GM18502 (cell line): ENCODE results near the gene SEC14L1.
A peak's percentile ranks its signal among the peaks of the same experiment; 100 is the strongest.
"Not testable (repeated sequence)": the region's sequence is repeated elsewhere in the genome, so short reads cannot be mapped to it uniquely, and the experiment has no call there.

Experiments
- ATAC-seq: cut with Tn5 transposase; IDR thresholded peaks from one replicate; pipeline ENCODE4 v1.9.1; 2021; ENCODE audit warnings: mild to moderate bottlenecking; ENCODE audit not compliant: unreplicated experiment, poor library complexity

The SEC14L1 gene

GRCh38 chr17:77137886-77138285 is 2.9 kb upstream of the SEC14L1 start:
- not testable (repeated sequence) for ATAC-seq

- ATAC-seq: peak; percentile 87
Observed at GRCh38 chr17:77140166-77140877, 447 bp upstream of the SEC14L1 start.

DNA sequence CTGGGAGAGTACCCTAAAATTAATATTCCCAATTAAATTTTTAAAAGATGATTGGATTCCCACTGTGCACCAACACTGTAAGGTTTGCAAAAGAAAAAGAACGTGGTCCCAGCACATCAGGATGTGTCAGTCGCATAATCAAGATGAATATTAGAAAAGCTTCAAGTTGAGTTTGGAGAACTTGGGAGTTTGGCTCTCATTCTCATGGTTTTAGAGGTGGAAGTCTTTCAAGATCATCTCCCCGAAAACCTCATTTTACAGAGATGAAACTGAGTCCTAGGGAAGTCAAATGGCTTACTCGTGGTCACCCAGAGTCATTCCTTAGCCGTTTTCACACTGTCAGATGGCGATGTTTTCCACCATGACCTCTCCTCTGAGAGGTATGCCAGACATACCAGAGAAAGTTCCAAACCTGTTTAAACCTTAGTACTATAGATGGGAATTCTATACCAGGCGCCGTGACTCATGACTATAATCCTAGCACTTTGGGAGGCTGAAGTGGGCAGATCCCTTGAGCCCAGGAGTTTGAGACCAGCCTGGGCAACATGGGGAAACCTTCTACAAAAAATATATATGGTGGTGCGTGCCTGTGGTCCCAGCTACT is 1.2 kb downstream of the SEC14L1 start:
- no peak for ATAC-seq

GRCh38 chr17:77142689-77143088 is 1.9 kb downstream of the SEC14L1 start:
- ATAC-seq: no peak

DNA sequence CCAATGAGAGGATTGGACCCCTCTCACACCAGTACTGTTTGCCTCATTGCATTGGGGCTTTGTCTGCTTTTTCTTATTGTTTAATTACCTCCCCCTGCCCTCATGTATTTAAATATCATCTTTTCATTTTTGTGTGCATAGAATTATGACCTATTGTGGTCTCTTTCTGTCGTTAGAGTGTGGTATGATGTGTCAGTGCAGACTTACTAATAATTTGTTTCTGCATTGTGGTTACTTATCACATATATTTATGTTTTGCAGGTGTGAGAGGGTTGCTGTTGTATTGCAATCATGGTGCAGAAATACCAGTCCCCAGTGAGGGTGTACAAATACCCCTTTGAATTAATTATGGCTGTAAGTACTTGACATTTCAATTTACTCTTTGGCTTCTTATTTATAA is 2.5 kb downstream of the SEC14L1 start:
- no peak for ATAC-seq

DNA sequence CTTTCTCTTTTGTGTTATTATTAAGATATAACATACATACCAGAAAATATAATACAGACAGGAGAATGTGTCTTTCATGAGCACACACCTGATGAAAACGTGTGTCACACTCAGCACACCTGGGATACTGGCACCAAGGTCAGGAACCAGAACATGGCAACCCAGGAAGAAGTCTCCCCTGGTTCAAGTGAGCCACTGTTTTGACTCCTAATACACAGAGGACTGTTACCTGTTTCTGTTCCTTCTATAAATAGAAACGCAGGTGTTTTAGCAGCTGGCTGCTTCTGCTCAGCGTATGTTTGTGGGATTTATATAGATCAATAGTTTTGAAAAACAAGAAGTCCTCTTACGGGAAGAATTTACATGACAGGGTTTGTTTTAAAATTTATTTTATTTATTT is 3.5 kb downstream of the SEC14L1 start:
- ATAC-seq: no peak

DNA sequence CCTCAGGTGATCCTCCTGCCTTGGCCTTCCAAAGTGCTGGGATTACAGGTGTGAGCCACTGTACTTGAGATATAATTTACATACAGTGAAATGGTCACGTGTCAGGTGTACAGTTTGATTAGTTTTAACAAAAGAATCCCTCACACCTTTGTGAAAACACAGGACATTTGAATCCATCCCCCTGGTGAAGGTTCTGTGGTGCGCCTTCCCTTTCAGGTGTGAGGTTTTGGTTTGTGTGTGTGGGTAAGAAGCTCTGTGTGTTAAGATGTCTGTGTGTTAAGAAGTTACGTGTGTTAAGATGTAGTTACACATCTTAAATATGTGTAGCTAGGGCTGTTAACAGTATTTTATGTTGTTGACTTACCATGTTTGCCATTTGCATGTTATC is 4.4 kb downstream of the SEC14L1 start:
- ATAC-seq: no peak

GRCh38 chr17:77145612-77146245 is 5.0 kb downstream of the SEC14L1 start:
- ATAC-seq: no peak

DNA sequence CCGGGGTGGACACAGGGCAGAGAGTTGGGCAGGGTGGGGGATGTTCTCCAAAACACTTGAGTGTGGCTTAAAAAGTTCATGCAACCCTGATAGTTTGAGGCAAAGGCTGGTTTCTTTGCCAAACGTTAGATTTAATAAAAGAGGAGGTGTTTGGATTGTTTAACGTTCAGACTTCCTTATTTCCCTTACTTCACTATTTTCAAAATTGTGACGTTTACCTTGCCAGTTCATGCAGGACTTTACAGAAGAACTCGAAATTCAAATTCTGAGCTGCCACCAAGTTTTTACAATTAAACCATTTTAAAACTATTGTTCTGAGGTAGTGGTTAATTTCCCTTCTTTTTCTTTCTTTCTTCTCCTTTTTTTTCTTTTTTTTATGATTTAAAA is 5.5 kb downstream of the SEC14L1 start:
- ATAC-seq: no peak

DNA sequence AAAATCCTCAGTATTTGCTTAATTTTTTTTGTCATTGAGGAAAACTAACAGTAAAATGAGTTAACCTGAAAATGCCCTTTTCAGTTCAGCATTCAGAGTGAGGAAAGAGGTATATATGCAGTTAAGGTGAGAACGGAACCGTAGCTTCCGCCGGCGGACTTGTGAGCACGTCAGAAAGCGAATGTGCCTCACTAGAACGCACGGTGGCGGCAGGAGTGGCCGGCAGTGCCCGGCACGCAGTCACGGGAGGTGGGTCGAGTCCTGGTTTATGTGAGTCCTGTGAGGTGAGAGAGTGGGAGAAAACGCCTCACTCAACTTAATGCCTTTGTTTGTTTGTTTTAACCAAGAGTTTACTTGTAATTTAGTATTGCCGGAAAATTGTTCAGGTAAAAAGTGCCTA is 6.1 kb downstream of the SEC14L1 start:
- no peak for ATAC-seq

- peak; percentile 49 for ATAC-seq
Observed at GRCh38 chr17:77147357-77147801, 6.6 kb downstream of the SEC14L1 start.

- no peak for ATAC-seq
Observed at GRCh38 chr17:77148077-77148939, 7.5 kb downstream of the SEC14L1 start.

GRCh38 chr17:77148940-77149510 is 8.3 kb downstream of the SEC14L1 start:
- no peak for ATAC-seq

GRCh38 chr17:77150196-77150595 is 9.4 kb downstream of the SEC14L1 start:
- ATAC-seq: no peak

GRCh38 chr17:77151186-77151585 is 10.4 kb downstream of the SEC14L1 start:
- no peak for ATAC-seq

DNA sequence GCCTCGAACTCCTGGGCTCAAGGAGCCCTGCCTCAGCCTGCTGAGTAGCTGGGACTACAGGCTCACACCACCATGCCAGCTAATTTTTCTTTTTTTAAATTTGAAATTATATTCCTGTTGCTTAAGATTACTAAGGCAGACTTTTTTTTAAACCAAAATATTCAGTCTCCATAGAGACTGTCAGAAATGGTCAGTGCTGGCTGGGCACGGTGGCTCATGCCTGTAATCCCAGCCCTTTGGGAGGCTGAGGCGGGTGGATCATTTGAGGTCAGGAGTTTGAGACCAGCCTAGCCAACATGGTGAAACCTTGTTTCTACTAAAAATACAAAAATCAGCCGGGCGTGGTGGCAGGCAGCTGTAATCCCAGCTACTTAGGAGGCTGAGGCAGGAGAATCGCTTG is 11.3 kb downstream of the SEC14L1 start:
- not testable (repeated sequence) for ATAC-seq

- ATAC-seq: no peak
Observed at GRCh38 chr17:77153472-77153871, 12.7 kb downstream of the SEC14L1 start.

- ATAC-seq: no peak
Observed at GRCh38 chr17:77153999-77154586, 13.3 kb downstream of the SEC14L1 start.

DNA sequence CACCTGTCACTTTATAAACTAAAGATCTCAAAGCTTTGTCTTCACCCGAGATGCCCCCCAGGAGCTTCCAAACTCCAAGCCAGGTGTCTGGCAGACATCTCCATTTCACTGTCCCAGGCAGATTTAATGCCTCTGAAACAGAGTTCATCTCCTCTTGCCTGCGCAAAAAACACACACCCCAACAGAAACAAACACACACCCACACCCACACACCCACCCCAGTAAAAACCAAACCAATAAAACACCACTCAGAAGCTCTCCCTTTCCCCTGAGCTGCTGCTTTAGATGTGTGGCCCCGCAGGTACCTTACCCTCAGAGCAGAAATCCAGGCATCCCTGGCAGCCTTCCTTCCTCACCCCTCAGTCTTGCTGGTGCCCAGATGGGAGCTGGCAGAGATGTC is 14.4 kb downstream of the SEC14L1 start:
- ATAC-seq: no peak

GRCh38 chr17:77157766-77158165 is 17.0 kb downstream of the SEC14L1 start:
- ATAC-seq: not testable (repeated sequence)
